Measurements from ENCODE around the gene OSBP2.

The OSBP2 gene

GRCh38 chr22:30718938-30719337, 24.3 kb downstream of the OSBP2 start:
- TF ChIP-seq MAX (IDR thresholded peaks at IDR 0.05) (no peak), FOXM1 (IDR thresholded peaks at IDR 0.05; ENCODE audit: borderline replicate concordance, low read depth) (no peak)

DNA sequence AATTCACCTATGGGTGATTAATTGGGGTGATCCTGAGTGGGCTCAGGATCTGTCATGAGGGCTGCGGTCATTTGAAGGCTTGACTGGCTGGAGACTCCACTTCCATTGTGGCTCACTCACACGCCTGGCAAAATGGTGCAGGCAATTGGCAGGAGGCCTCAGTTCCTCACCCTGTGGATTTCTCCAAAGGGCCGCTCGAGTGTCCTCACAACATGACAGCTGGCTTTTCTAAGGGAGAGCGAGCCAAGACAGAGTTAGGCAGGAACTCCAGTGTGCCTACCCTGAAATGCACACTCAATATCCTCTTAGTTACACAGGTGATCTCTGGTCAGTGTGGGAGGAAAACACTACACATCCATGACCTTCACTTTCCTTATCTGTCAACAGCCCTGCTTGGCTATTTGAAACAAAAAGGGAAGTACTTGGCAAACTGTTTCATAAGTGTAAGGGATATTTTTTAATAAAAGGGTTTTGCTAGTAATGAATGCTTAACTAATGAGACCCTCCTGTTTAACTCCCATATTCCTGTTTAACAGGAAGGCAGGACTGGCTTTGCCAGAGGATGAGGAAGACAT, 25.7 kb downstream of the OSBP2 start:
- no peak for TF ChIP-seq TCF12 (IDR thresholded peaks at IDR 0.05; ENCODE audit: low read depth)
- TF ChIP-seq REST (IDR thresholded peaks at IDR 0.05; ENCODE audit: low read depth): no peak
- no peak for TF ChIP-seq FOXM1 (IDR thresholded peaks at IDR 0.05; ENCODE audit: borderline replicate concordance, low read depth)
- no peak for TF ChIP-seq CREB1 (IDR thresholded peaks at IDR 0.05; ENCODE audit: low read depth)
- no peak for TF ChIP-seq YY1 (IDR thresholded peaks at IDR 0.05; ENCODE audit: low read depth)

GRCh38 chr22:30721741-30722140, 27.1 kb downstream of the OSBP2 start:
- TF ChIP-seq MAX (IDR thresholded peaks at IDR 0.05) (no peak), YY1 (IDR thresholded peaks at IDR 0.05; ENCODE audit: low read depth) (no peak), EGR1 (IDR thresholded peaks at IDR 0.05) (no peak), NFIC (IDR thresholded peaks at IDR 0.05) (no peak), ZBTB7A (IDR thresholded peaks at IDR 0.05; ENCODE audit: low read depth) (no peak), TEAD4 (IDR thresholded peaks at IDR 0.05) (no peak), EP300 (IDR thresholded peaks at IDR 0.05; ENCODE audit: borderline replicate concordance) (no peak), CREB1 (IDR thresholded peaks at IDR 0.05; ENCODE audit: low read depth) (no peak), RAD21 (IDR thresholded peaks at IDR 0.05; ENCODE audit: low read depth) (no peak), TCF12 (IDR thresholded peaks at IDR 0.05; ENCODE audit: low read depth) (no peak), TAF1 (IDR thresholded peaks at IDR 0.05; ENCODE audit: low read depth) (no peak), CEBPB (IDR thresholded peaks at IDR 0.05) (no peak), FOXM1 (IDR thresholded peaks at IDR 0.05; ENCODE audit: borderline replicate concordance, low read depth) (no peak), REST (IDR thresholded peaks at IDR 0.05; ENCODE audit: low read depth) (no peak)
- TF ChIP-seq, protein P1, sequence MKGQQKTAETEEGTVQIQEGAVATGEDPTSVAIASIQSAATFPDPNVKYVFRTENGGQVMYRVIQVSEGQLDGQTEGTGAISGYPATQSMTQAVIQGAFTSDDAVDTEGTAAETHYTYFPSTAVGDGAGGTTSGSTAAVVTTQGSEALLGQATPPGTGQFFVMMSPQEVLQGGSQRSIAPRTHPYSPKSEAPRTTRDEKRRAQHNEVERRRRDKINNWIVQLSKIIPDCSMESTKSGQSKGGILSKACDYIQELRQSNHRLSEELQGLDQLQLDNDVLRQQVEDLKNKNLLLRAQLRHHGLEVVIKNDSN (IDR thresholded peaks at IDR 0.05): no peak

- TF ChIP-seq NFIC (IDR thresholded peaks at IDR 0.05): no peak
- no peak for TF ChIP-seq TAF1 (IDR thresholded peaks at IDR 0.05; ENCODE audit: low read depth)
- no peak for TF ChIP-seq EGR1 (IDR thresholded peaks at IDR 0.05)
- TF ChIP-seq CEBPB (IDR thresholded peaks at IDR 0.05): no peak
Observed at GRCh38 chr22:30728826-30729225, 34.2 kb downstream of the OSBP2 start.

GRCh38 chr22:30731658-30732057, 37.0 kb downstream of the OSBP2 start:
- TF ChIP-seq RAD21 (IDR thresholded peaks at IDR 0.05; ENCODE audit: low read depth): no peak
- no peak for TF ChIP-seq CEBPB (IDR thresholded peaks at IDR 0.05)
- no peak for TF ChIP-seq FOXM1 (IDR thresholded peaks at IDR 0.05; ENCODE audit: borderline replicate concordance, low read depth)
- no peak for TF ChIP-seq TAF1 (IDR thresholded peaks at IDR 0.05; ENCODE audit: low read depth)
- TF ChIP-seq TEAD4 (IDR thresholded peaks at IDR 0.05): no peak
- TF ChIP-seq NFIC (IDR thresholded peaks at IDR 0.05): no peak
- no peak for TF ChIP-seq EP300 (IDR thresholded peaks at IDR 0.05; ENCODE audit: borderline replicate concordance)
- TF ChIP-seq MAX (IDR thresholded peaks at IDR 0.05): no peak
- TF ChIP-seq, protein P1 (IDR thresholded peaks at IDR 0.05): no peak
- no peak for TF ChIP-seq TCF12 (IDR thresholded peaks at IDR 0.05; ENCODE audit: low read depth)
- TF ChIP-seq REST (IDR thresholded peaks at IDR 0.05; ENCODE audit: low read depth): no peak
- no peak for TF ChIP-seq EGR1 (IDR thresholded peaks at IDR 0.05)

All from Ishikawa (cell line).